Keratinocyte (primary cell): ENCODE data around the gene OLFML2B. TPM values are rescaled to one million over a fixed set of nuclear protein-coding genes. Genes with fewer than 3 reads are reported as not detected.

Experiments used
- DNase-seq: peaks from one replicate; pipeline ENCODE4 v3.0.0-alpha.2; 2011; ENCODE audit warnings: low read depth, missing footprints, low spot score
- FAIRE-seq: peaks from 2 replicates; lab custom pipeline; 2011; peaks lifted over from hg19 to GRCh38; lab: Jason Lieb, UNC
- H2AFZ ChIP-seq: 2 replicates; pipeline ENCODE4 v1.6.0; 2012; ENCODE audit warnings: low read length, control low read depth, inconsistent platforms; ENCODE audit not compliant: control insufficient read depth
- H3K27ac ChIP-seq: 2 replicates; pipeline ENCODE4 v1.5.1; 2011; ENCODE audit warnings: low read length; ENCODE audit not compliant: control insufficient read depth, insufficient read depth
- H3K27me3 ChIP-seq: 3 replicates; pipeline ENCODE4 v1.6.0; 2011; ENCODE audit warnings: low read length; ENCODE audit not compliant: control insufficient read depth, insufficient read depth; ENCODE audit errors: extremely low read depth
- H3K36me3 ChIP-seq, 2 experiments: 2 replicates in 1 of 2; 3 replicates in 1 of 2; pipeline ENCODE4 v1.5.1; 2011; ENCODE audit warnings: low read length in 2 of 2, mild to moderate bottlenecking in 1 of 2; ENCODE audit not compliant: control insufficient read depth in 2 of 2, insufficient read depth in 2 of 2; ENCODE audit errors: extremely low read depth in 1 of 2
- H3K4me1 ChIP-seq: 3 replicates; pipeline ENCODE4 v1.5.1; 2011; ENCODE audit warnings: low read length; ENCODE audit not compliant: control insufficient read depth, insufficient read depth; ENCODE audit errors: extremely low read depth
- H3K4me2 ChIP-seq: 3 replicates; pipeline ENCODE4 v1.6.0; 2011; ENCODE audit warnings: low read depth, low read length; ENCODE audit not compliant: control insufficient read depth, insufficient read depth; ENCODE audit errors: extremely low read depth
- H3K4me3 ChIP-seq, 3 experiments: fragments of 200-600 bp in 1 of 3; sonication (generic) in 1 of 3; 2 replicates in 2 of 3; 3 replicates in 1 of 3; pipeline ENCODE4 v1.5.1; 2011 to 2016; ENCODE audit warnings: low read length in 3 of 3, mild to moderate bottlenecking in 3 of 3, control low read depth in 2 of 3, inconsistent platforms in 1 of 3, low read depth in 1 of 3, mixed read lengths in 1 of 3, mixed run types in 1 of 3, moderate library complexity in 1 of 3; ENCODE audit not compliant: control insufficient read depth in 2 of 3, insufficient read depth in 2 of 3; ENCODE audit errors: extremely low read depth in 1 of 3
- H3K79me2 ChIP-seq: 2 replicates; pipeline ENCODE4 v1.6.0; 2012; ENCODE audit warnings: low read length; ENCODE audit not compliant: control insufficient read depth, insufficient read depth
- H3K9ac ChIP-seq: 3 replicates; pipeline ENCODE4 v1.6.0; 2011; ENCODE audit warnings: low read length; ENCODE audit not compliant: control insufficient read depth, insufficient read depth; ENCODE audit errors: extremely low read depth
- H3K9me1 ChIP-seq: 3 replicates; pipeline ENCODE4 v1.6.0; 2011; ENCODE audit warnings: low read length; ENCODE audit not compliant: control insufficient read depth, insufficient read depth; ENCODE audit errors: extremely low read depth
- H3K9me3 ChIP-seq: 2 replicates; pipeline ENCODE4 v1.5.1; 2012; ENCODE audit warnings: low read depth, low read length; ENCODE audit not compliant: control insufficient read depth
- H4K20me1 ChIP-seq: 3 replicates; pipeline ENCODE4 v1.6.0; 2011; ENCODE audit warnings: low read length; ENCODE audit not compliant: control insufficient read depth, insufficient read depth; ENCODE audit errors: extremely low read depth
- EZH2 ChIP-seq: IDR thresholded peaks from one replicate; pipeline ENCODE4 v1.6.1; 2012; ENCODE audit warnings: inconsistent platforms, mild to moderate bottlenecking, low read length, moderate library complexity
- dilution Hi-C: fragments of 300-500 bp; cut with MboI; formaldehyde crosslinking; loops from one replicate; pipeline ENCODE4 v1.7.0; 2020; ENCODE audit warnings: low sequenced_read_pairs; ENCODE audit not compliant: extremely low pct_ligation_motif_present
- polyA plus RNA-seq, 5 experiments: library from polyadenylated mRNA; depleted of rRNA in 3 of 5; stranded (reverse) in 3 of 5; stranded (forward) in 1 of 5; unstranded in 1 of 5; fragments of >200 nt; gene quantifications; 1 replicate in 1 of 5; 2 replicates in 3 of 5; 3 replicates in 1 of 5; pipeline versions ENCODE4 v1.2.1 to v1.2.3, GENCODE V29; 2011 to 2012; ENCODE audit warnings: missing spikeins in 2 of 5, low read depth in 1 of 5, low replicate concordance in 1 of 5
- TF ChIP-seq, protein P1 (sequence below), 3 experiments: IDR thresholded peaks in 1 of 3; conservative IDR thresholded peaks in 1 of 3; optimal IDR thresholded peaks in 1 of 3; 2 replicates in 2 of 3; 3 replicates in 1 of 3; pipeline versions ENCODE3 to v1.5.1; 2011; ENCODE audit warnings: low read length in 3 of 3, mild to moderate bottlenecking in 3 of 3, moderate library complexity in 2 of 3, control low read depth in 1 of 3, inconsistent platforms in 1 of 3; ENCODE audit not compliant: insufficient read depth in 2 of 3; ENCODE audit errors: extremely low read depth in 1 of 3

The OLFML2B gene
- polyA plus RNA-seq, 1 donor (not counting 4 experiments of a cell fraction or from before 2014, with no cell fraction given), result not detected

DNA sequence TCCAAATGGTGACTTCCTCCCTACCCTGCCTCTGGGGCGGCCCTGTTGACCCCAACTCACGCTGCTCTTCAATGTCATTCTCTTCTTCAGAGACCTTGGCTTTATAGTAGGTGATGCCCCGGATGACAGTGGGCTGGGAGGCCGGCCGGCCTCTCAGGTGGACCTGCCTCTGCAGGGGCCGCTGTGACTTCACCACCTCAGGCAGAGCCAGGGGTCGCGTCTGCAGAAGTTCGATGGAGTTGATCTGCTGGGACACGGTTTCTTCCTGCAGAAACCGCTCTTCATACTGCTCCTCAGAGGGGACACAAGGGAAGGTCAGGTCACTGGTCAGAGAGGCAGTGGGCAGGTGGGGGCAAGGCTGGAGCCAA lies 23.6 kb downstream of the OLFML2B start:
- no peak for FAIRE-seq
- Histone ChIP-seq H4K20me1 (no peaks in the 10 kb centered on the region), H3K79me2 (no peaks in the 10 kb centered on the region), H3K27me3 (peaks cover 72% of the 10 kb centered on the region), H3K4me3 (no peak overlapping the region), H3K36me3 (no peaks in the 10 kb centered on the region), H2AFZ (no peak overlapping the region), H3K4me1 (peaks cover 9% of the 10 kb centered on the region), H3K4me2 (no peak overlapping the region), H3K9ac (no peak overlapping the region), H3K9me1 (no peaks in the 10 kb centered on the region), H3K9me3 (no peaks in the 10 kb centered on the region), H3K27ac (no peak overlapping the region)
- no peak for DNase-seq
- no peak for TF ChIP-seq EZH2
- TF ChIP-seq, protein P1, sequence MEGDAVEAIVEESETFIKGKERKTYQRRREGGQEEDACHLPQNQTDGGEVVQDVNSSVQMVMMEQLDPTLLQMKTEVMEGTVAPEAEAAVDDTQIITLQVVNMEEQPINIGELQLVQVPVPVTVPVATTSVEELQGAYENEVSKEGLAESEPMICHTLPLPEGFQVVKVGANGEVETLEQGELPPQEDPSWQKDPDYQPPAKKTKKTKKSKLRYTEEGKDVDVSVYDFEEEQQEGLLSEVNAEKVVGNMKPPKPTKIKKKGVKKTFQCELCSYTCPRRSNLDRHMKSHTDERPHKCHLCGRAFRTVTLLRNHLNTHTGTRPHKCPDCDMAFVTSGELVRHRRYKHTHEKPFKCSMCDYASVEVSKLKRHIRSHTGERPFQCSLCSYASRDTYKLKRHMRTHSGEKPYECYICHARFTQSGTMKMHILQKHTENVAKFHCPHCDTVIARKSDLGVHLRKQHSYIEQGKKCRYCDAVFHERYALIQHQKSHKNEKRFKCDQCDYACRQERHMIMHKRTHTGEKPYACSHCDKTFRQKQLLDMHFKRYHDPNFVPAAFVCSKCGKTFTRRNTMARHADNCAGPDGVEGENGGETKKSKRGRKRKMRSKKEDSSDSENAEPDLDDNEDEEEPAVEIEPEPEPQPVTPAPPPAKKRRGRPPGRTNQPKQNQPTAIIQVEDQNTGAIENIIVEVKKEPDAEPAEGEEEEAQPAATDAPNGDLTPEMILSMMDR (optimal IDR thresholded peaks at IDR 0.05 in 1 of 3, IDR thresholded peaks at IDR 0.05 in 1 of 3, conservative IDR thresholded peaks at IDR 0.05 in 1 of 3; ENCODE audit: extremely low read depth in 1 of 3, insufficient read depth in 2 of 3, low read length in 3 of 3), result no peak
- dilution Hi-C loops, result no loop called here

DNA sequence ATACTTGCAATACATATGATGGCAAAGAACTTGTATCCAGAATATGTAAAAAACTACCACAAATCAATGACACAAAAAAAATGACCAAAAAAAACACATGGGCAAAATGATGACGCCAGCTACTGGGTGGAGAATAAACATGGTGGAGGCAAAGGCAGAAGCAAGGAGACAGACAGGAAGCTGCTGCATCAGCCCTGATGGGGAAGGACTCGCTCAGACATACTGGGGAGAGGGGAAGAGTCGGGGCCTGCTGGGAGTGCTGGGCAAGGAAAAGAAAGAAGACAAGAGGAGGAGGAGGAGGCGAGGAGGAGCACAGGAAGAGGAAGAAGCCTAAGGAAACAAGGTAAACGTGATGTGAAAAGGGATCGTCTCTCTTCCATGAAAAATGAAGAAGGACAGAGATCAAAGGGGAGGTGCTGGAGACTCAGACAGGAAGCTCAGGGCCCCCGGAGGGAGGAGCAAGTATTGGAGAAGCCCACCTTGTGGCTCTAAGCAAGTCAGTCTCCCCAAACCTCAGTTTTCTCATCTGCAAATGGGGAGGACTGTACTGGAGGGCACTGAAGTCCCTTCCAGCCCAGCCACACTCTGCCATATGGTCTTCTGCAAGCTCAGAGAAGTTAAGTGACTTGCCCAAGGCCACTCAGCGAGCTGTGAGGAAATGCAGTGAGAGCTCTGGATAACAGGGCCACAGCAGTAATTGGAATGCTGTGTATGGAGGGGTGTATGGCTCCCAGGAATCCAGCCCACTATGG lies 24.2 kb downstream of the OLFML2B start:
- Histone ChIP-seq H4K20me1 (no peaks in the 10 kb centered on the region), H3K9me1 (no peaks in the 10 kb centered on the region), H3K27me3 (peaks cover 72% of the 10 kb centered on the region), H3K9ac (no peak overlapping the region), H3K27ac (no peak overlapping the region), H3K4me1 (peaks cover 9% of the 10 kb centered on the region), H3K36me3 (no peaks in the 10 kb centered on the region), H3K79me2 (no peaks in the 10 kb centered on the region), H3K4me2 (no peak overlapping the region), H3K9me3 (no peaks in the 10 kb centered on the region), H2AFZ (no peak overlapping the region), H3K4me3 (no peak overlapping the region)
- DNase-seq, result no peak
- FAIRE-seq, result no peak
- TF ChIP-seq, protein P1 (optimal IDR thresholded peaks at IDR 0.05 in 1 of 3, IDR thresholded peaks at IDR 0.05 in 1 of 3, conservative IDR thresholded peaks at IDR 0.05 in 1 of 3; ENCODE audit: extremely low read depth in 1 of 3, insufficient read depth in 2 of 3, low read length in 3 of 3), result no peak
- TF ChIP-seq EZH2, result no peak
- dilution Hi-C loops, result no loop called here
